IPS-20b (cell line): ENCODE data around the gene HOOK2.

Experiments used
- H3K27ac ChIP-seq: one replicate; pipeline ENCODE4 v1.5.1; 2013; ENCODE audit warnings: low read length
- H3K27me3 ChIP-seq: 2 replicates; pipeline ENCODE4 v1.6.1; 2013; ENCODE audit warnings: mild to moderate bottlenecking, low read length, inconsistent platforms; ENCODE audit not compliant: insufficient read depth
- H3K36me3 ChIP-seq: 2 replicates; pipeline ENCODE4 v1.6.1; 2013; ENCODE audit warnings: low read depth, mild to moderate bottlenecking, inconsistent platforms, low read length, moderate library complexity; ENCODE audit not compliant: insufficient read depth
- H3K4me1 ChIP-seq: 2 replicates; pipeline ENCODE4 v1.6.1; 2013; ENCODE audit warnings: mild to moderate bottlenecking, control low read depth, inconsistent platforms, low read length, moderate library complexity; ENCODE audit not compliant: insufficient read depth
- H3K4me3 ChIP-seq: 2 replicates; pipeline ENCODE4 v1.5.1; 2013; ENCODE audit warnings: mild to moderate bottlenecking, low read length, inconsistent platforms
- H3K9ac ChIP-seq: 2 replicates; pipeline ENCODE4 v1.6.1; 2013; ENCODE audit warnings: low read depth, mild to moderate bottlenecking, inconsistent platforms, low read length, moderate library complexity
- H3K9me3 ChIP-seq: 2 replicates; pipeline ENCODE4 v1.6.1; 2013; ENCODE audit warnings: mild to moderate bottlenecking, low read depth, low read length, inconsistent platforms; ENCODE audit not compliant: insufficient read depth

The HOOK2 gene

GRCh38 chr19:12778017-12778904, 2.9 kb upstream of the HOOK2 start:
- Histone ChIP-seq H3K4me3 (peak overlapping the region; percentile 88), H3K27ac (no peak overlapping the region), H3K4me1 (peaks cover 16% of the 10 kb centered on the region; the same call in 1 of the 2 replicates), H3K36me3 (0 out of 2 replicates have a peak, but pooled peaks cover 5% of the 10 kb centered on the region), H3K27me3 (no peaks in the 10 kb centered on the region), H3K9ac (peak overlapping the region; percentile 64; the same call in 1 of the 2 replicates), H3K9me3 (no peaks in the 10 kb centered on the region)

GRCh38 chr19:12777217-12778016, 2.1 kb upstream of the HOOK2 start:
- H3K9ac ChIP-seq, result peak overlapping the region; percentile 64; the same call in 1 of the 2 replicates
- H3K4me1 ChIP-seq, result peaks cover 16% of the 10 kb centered on the region; the same call in 1 of the 2 replicates
- H3K4me3 ChIP-seq, result peak overlapping the region; percentile 88
- H3K27ac ChIP-seq, result no peak overlapping the region
- no peaks in the 10 kb centered on the region for H3K9me3 ChIP-seq
- H3K36me3 ChIP-seq, result 0 out of 2 replicates have a peak, but pooled peaks cover 5% of the 10 kb centered on the region
- H3K27me3 ChIP-seq, result no peaks in the 10 kb centered on the region

- Histone ChIP-seq H3K27ac (no peak overlapping the region), H3K4me1 (peaks cover 6% of the 10 kb centered on the region; the same call in 1 of the 2 replicates), H3K9ac (no peak overlapping the region), H3K4me3 (no peak overlapping the region), H3K9me3 (no peaks in the 10 kb centered on the region), H3K27me3 (no peaks in the 10 kb centered on the region; the same call in 1 of the 2 replicates), H3K36me3 (peaks cover 10% of the 10 kb centered on the region; the same call in 1 of the 2 replicates)
Observed at GRCh38 chr19:12773571-12773970, 1.8 kb downstream of the HOOK2 start.

- Histone ChIP-seq H3K27ac (no peak overlapping the region), H3K36me3 (peaks cover 10% of the 10 kb centered on the region; the same call in 1 of the 2 replicates), H3K4me3 (no peak overlapping the region), H3K27me3 (no peaks in the 10 kb centered on the region; the same call in 1 of the 2 replicates), H3K4me1 (peaks cover 3% of the 10 kb centered on the region; the same call in 1 of the 2 replicates), H3K9ac (no peak overlapping the region), H3K9me3 (no peaks in the 10 kb centered on the region)
Observed at GRCh38 chr19:12772323-12772722, 3.0 kb downstream of the HOOK2 start.

GRCh38 chr19:12770922-12771321, 4.4 kb downstream of the HOOK2 start:
- no peak overlapping the region for H3K9ac ChIP-seq
- H3K4me1 ChIP-seq, result peaks cover 3% of the 10 kb centered on the region; the same call in 1 of the 2 replicates
- no peak overlapping the region for H3K27ac ChIP-seq
- no peaks in the 10 kb centered on the region; the same call in 1 of the 2 replicates for H3K27me3 ChIP-seq
- no peak overlapping the region for H3K4me3 ChIP-seq
- H3K9me3 ChIP-seq, result no peaks in the 10 kb centered on the region
- H3K36me3 ChIP-seq, result peaks cover 10% of the 10 kb centered on the region; the same call in 1 of the 2 replicates

- Histone ChIP-seq H3K4me1 (peaks cover 3% of the 10 kb centered on the region; the same call in 1 of the 2 replicates), H3K36me3 (peaks cover 15% of the 10 kb centered on the region), H3K9ac (peak overlapping the region; percentile 53; the same call in 1 of the 2 replicates), H3K27ac (no peak overlapping the region), H3K27me3 (no peaks in the 10 kb centered on the region; the same call in 1 of the 2 replicates), H3K4me3 (peak overlapping the region; percentile 51; the same call in 1 of the 2 replicates), H3K9me3 (no peaks in the 10 kb centered on the region)
Observed at GRCh38 chr19:12769689-12770088, 5.7 kb downstream of the HOOK2 start.

GRCh38 chr19:12767666-12768065, 7.7 kb downstream of the HOOK2 start:
- no peaks in the 10 kb centered on the region for H3K9me3 ChIP-seq
- H3K4me1 ChIP-seq, result no peaks in the 10 kb centered on the region; the same call in 1 of the 2 replicates
- H3K36me3 ChIP-seq, result peaks cover 21% of the 10 kb centered on the region
- no peak overlapping the region for H3K4me3 ChIP-seq
- H3K9ac ChIP-seq, result no peak overlapping the region
- no peaks in the 10 kb centered on the region; the same call in 1 of the 2 replicates for H3K27me3 ChIP-seq
- H3K27ac ChIP-seq, result no peak overlapping the region

- peaks cover 25% of the 10 kb centered on the region for H3K36me3 ChIP-seq
- H3K9ac ChIP-seq, result no peak overlapping the region
- H3K9me3 ChIP-seq, result no peaks in the 10 kb centered on the region
- no peaks in the 10 kb centered on the region; the same call in 1 of the 2 replicates for H3K4me1 ChIP-seq
- no peaks in the 10 kb centered on the region; the same call in 1 of the 2 replicates for H3K27me3 ChIP-seq
- no peak overlapping the region for H3K4me3 ChIP-seq
- H3K27ac ChIP-seq, result no peak overlapping the region
Observed at GRCh38 chr19:12767150-12767549, 8.2 kb downstream of the HOOK2 start.

- Histone ChIP-seq H3K9ac (0 out of 2 replicates have a peak overlapping the region, but pooled peaks have one; percentile 51), H3K27ac (no peak overlapping the region), H3K4me3 (peak overlapping the region; percentile 66)
Observed at GRCh38 chr19:12766051-12766521, 9.3 kb downstream of the HOOK2 start.

GRCh38 chr19:12764698-12765097, 10.7 kb downstream of the HOOK2 start:
- Histone ChIP-seq H3K36me3 (peaks cover 24% of the 10 kb centered on the region), H3K27ac (no peak overlapping the region), H3K4me3 (no peak overlapping the region), H3K9ac (no peak overlapping the region), H3K4me1 (no peaks in the 10 kb centered on the region), H3K27me3 (no peaks in the 10 kb centered on the region), H3K9me3 (no peaks in the 10 kb centered on the region)

More at GRCh38 chr19:12766051-12766521, 9.3 kb downstream of the HOOK2 start:
- Histone ChIP-seq H3K4me1 (no peaks in the 10 kb centered on the region; the same call in 1 of the 2 replicates), H3K9me3 (no peaks in the 10 kb centered on the region), H3K27me3 (no peaks in the 10 kb centered on the region; the same call in 1 of the 2 replicates), H3K36me3 (peaks cover 27% of the 10 kb centered on the region)

GRCh38 chr19:12763100-12763499, 12.3 kb downstream of the HOOK2 start:
- H3K27me3 ChIP-seq, result peaks cover 3% of the 10 kb centered on the region; the same call in 1 of the 2 replicates
- H3K27ac ChIP-seq, result no peak overlapping the region
- H3K4me1 ChIP-seq, result no peaks in the 10 kb centered on the region
- H3K36me3 ChIP-seq, result peaks cover 24% of the 10 kb centered on the region
- H3K4me3 ChIP-seq, result no peak overlapping the region
- no peak overlapping the region for H3K9ac ChIP-seq
- H3K9me3 ChIP-seq, result no peaks in the 10 kb centered on the region
